Colonic mucosa (tissue), 4 donors: Measurements from ENCODE around the gene DGAT2L6. TPM values are rescaled to one million over a fixed set of nuclear protein-coding genes. Genes with fewer than 3 reads are reported as not detected.

Experiments
- DNase-seq: peaks from one replicate; pipeline ENCODE4 v3.0.0-alpha.2; 2020
- H3K27ac ChIP-seq: fragments of 200-600 bp; one replicate; pipeline ENCODE4 v1.8.0; 2021
- H3K27me3 ChIP-seq: fragments of 200-600 bp; one replicate; pipeline ENCODE4 v1.8.0; 2021
- H3K36me3 ChIP-seq: fragments of 200-600 bp; one replicate; pipeline ENCODE4 v1.8.0; 2021
- H3K4me1 ChIP-seq: fragments of 200-600 bp; one replicate; pipeline ENCODE4 v1.8.0; 2021; ENCODE audit warnings: mild to moderate bottlenecking
- H3K4me3 ChIP-seq: fragments of 200-600 bp; one replicate; pipeline ENCODE4 v1.8.0; 2021
- H3K9ac ChIP-seq, 2 donors: one replicate each; pipeline ENCODE4 v1.7.0; 2013; ENCODE audit warnings: control low read depth in 2 of 2, low read depth in 2 of 2, low read length in 2 of 2
- H3K9me3 ChIP-seq: fragments of 200-600 bp; one replicate; pipeline ENCODE4 v1.8.0; 2021
- intact Hi-C: fragments of 100-400 bp; cut with DNase I; formaldehyde crosslinking; loops from one replicate; pipeline ENCODE4 v1.14.1; 2022
- total RNA-seq, 2 donors: library from RNA; stranded (reverse); fragmentation: NEBNext Ultra II Directional in 1 of 2; extraction: Animal tissue kit (Norgen Biotek cat#: 25700) in 1 of 2; gene quantifications; one replicate each; pipeline ENCODE4 v1.2.1, GENCODE V29; 2021
- TF ChIP-seq, protein P1 (sequence below): fragments of 200-600 bp; IDR thresholded peaks from one replicate; pipeline ENCODE4 v1.8.0; 2022; ENCODE audit warnings: antibody characterized with exemption, mild to moderate bottlenecking
- donor health status: healthy.
- donor health status: DM: no; HTN: no; CAD: no.
- donor health status: DM: no; HTN: no; CAD: no.

The DGAT2L6 gene
- total RNA-seq, 2 donors from 2014 or later, result not detected

DNA sequence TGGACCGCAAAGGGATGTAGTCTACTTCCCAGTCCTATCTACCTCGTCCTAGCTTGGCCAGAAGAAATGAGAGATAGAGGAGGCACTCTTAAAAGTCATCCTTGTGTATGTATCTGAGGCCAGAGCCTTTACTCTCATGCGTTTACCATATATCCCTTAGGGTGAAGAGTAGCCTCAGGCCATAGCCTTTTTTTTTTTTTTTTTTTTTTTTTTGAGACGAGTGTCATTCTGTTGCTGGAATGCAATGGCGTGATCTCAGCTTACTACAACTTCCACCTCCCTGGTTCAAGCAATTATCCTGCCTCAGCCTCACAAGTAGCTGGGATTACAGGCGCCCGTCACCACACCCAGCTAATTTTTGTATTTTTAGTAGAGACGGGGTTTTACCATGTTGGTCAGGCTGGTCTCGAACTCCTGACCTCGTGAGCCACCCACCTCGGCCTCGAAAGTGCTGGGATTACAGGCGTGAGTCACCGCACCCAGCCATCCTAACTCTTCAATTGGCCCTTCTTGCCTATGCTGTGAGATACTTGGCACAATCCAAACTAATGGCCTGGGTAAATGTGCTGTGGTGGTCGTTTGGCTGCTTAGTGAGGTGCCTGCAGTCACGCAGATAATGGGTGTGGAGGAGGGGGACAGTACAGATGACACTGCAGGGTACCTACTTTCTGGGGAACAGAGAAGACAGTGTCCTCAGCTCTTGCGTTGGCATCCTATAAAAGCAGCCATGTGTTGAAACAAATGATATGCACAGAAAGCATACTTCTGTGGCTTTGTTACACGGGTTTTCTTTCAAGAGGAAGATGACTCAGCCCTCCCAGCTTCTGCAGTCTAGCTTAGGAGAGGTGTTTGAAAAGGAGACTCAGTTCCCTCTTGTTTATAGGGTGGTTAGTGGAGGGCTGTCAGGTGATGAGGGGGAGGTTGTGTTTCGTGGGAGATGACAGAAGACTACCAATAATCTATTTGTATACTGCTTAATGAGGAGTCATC, 10.4 kb upstream of the DGAT2L6 start:
- TF ChIP-seq, protein P1, sequence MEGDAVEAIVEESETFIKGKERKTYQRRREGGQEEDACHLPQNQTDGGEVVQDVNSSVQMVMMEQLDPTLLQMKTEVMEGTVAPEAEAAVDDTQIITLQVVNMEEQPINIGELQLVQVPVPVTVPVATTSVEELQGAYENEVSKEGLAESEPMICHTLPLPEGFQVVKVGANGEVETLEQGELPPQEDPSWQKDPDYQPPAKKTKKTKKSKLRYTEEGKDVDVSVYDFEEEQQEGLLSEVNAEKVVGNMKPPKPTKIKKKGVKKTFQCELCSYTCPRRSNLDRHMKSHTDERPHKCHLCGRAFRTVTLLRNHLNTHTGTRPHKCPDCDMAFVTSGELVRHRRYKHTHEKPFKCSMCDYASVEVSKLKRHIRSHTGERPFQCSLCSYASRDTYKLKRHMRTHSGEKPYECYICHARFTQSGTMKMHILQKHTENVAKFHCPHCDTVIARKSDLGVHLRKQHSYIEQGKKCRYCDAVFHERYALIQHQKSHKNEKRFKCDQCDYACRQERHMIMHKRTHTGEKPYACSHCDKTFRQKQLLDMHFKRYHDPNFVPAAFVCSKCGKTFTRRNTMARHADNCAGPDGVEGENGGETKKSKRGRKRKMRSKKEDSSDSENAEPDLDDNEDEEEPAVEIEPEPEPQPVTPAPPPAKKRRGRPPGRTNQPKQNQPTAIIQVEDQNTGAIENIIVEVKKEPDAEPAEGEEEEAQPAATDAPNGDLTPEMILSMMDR, result no peak
- Histone ChIP-seq H3K27me3 (no peaks in the 10 kb centered on the region), H3K4me1 (no peaks in the 10 kb centered on the region), H3K4me3 (no peak overlapping the region), H3K36me3 (no peaks in the 10 kb centered on the region), H3K9ac (no peak overlapping the region), H3K9me3 (no peaks in the 10 kb centered on the region), H3K27ac (no peak overlapping the region)
- intact Hi-C loops, result no loop called here
- no peak for DNase-seq

DNA sequence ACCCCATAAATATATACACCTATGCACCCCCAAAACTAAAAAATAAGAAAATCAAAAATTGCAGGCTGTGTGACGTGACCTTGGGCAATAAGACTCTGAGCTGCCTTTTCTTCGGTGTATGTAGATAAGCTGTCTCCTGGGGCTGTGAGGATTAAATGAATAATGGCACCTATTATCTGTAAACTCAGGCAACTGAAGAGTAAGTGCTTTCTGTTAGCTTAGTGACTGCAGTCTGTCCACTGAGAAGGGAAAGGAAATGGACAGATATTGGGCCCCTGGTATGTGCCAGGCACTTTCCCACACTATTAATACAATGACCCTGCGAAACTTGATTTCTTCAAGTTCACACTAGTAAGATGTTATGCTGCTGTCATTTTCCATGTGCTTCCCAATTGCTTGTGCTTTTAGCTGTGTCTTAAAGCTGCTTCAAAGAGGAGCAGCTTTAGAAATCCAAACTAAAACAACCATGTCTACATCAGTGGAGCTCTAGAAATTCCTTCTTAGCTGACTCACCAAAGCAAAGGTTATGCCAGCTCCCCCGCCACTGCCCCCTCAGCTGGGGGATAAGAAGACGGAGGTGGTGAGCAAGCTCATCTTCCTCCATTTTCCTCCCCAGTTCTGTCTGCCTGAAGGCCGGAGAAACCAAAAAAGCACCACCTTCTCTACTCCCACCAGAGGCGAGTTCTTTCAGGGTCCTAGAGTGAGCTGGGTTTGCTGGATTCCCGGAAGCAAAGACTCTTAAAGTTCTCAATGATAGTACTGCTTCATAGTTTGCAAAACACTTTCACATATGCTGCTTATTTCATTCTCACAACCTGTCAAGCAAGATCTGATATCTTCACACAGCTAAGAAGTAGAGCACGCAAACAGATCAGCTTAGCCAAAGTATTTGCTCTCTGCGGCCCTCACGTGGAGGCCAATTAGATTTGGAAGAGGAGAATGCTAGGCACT, 8.8 kb upstream of the DGAT2L6 start:
- H3K27ac ChIP-seq, result no peak overlapping the region
- no peaks in the 10 kb centered on the region for H3K9me3 ChIP-seq
- H3K4me1 ChIP-seq, result no peaks in the 10 kb centered on the region
- no peak overlapping the region for H3K9ac ChIP-seq
- H3K4me3 ChIP-seq, result no peak overlapping the region
- intact Hi-C loops, result no loop called here
- TF ChIP-seq, protein P1, result no peak
- no peak for DNase-seq
- no peaks in the 10 kb centered on the region for H3K27me3 ChIP-seq
- H3K36me3 ChIP-seq, result no peaks in the 10 kb centered on the region

DNA sequence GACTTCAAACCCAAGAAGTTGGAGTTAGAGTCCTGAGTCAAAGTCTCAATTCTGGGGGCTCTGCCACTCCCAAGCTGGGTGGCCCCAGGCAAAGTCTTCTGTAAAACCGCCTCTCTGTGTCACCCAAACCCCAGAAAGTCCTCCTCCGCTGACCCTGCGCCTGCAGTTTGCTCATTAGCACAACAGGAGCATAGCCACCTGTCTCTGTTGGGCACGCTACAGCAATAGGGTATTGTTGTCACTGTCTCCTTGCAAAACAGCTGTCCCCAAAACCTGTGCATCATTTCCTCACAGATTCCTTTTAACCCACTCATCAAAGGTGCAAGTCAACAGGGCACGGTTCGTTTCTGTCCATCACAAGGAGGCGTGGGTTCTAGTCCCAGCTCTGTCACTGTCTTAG, 8.0 kb upstream of the DGAT2L6 start:
- no peak overlapping the region for H3K27ac ChIP-seq
- H3K27me3 ChIP-seq, result no peaks in the 10 kb centered on the region
- H3K9ac ChIP-seq, result no peak overlapping the region
- no peak for DNase-seq
- no peaks in the 10 kb centered on the region for H3K9me3 ChIP-seq
- H3K4me1 ChIP-seq, result no peaks in the 10 kb centered on the region
- H3K4me3 ChIP-seq, result no peak overlapping the region
- H3K36me3 ChIP-seq, result no peaks in the 10 kb centered on the region
- TF ChIP-seq, protein P1, result no peak
- intact Hi-C loops, result no loop called here

DNA sequence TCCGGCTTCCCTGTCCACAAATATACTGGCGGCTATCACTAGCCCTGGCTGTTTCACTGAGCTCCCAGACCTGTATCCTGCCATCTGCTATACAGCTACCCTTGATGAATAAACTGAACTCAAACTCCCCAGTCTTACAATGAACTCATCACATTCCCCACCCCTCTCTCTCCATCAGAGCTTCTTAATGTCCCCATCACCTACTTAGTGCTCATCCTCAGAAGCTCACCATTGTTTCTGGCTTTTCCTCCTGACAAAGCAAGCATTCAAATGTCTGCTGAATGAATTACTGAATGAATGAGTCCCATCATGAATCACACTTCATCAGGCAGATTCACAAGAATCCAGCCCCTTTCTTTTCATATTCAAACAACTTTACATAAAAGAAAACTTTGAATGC, 5.7 kb upstream of the DGAT2L6 start:
- no peak overlapping the region for H3K4me3 ChIP-seq
- no peaks in the 10 kb centered on the region for H3K27me3 ChIP-seq
- H3K27ac ChIP-seq, result no peak overlapping the region
- DNase-seq, result no peak
- intact Hi-C loops, result no loop called here
- no peaks in the 10 kb centered on the region for H3K9me3 ChIP-seq
- no peak overlapping the region for H3K9ac ChIP-seq
- no peaks in the 10 kb centered on the region for H3K36me3 ChIP-seq
- TF ChIP-seq, protein P1, result no peak
- no peaks in the 10 kb centered on the region for H3K4me1 ChIP-seq

DNA sequence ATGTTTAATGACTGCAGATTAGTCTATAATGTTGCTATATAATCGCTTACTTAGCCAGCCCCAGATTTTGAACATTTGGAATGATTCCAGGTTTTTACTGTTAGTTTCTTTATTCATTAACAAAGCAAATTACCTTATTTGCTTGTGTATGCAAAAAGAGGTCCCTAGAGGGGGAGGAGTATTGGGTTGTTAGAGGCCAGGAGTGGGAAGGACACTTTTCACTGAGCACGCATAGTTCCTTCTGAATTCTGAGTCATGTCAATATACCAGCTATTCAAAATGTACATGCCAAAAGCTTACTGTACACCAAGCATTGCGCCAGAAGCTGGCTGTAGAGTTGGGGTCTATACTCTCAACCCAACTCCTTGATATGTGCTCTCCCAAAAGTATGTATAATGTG, 5.1 kb upstream of the DGAT2L6 start:
- Histone ChIP-seq H3K27ac (no peak overlapping the region), H3K27me3 (no peaks in the 10 kb centered on the region), H3K9ac (no peak overlapping the region), H3K4me3 (no peak overlapping the region), H3K36me3 (no peaks in the 10 kb centered on the region), H3K4me1 (no peaks in the 10 kb centered on the region), H3K9me3 (no peaks in the 10 kb centered on the region)
- TF ChIP-seq, protein P1, result no peak
- DNase-seq, result no peak
- intact Hi-C loops, result no loop called here
